Muscle layer of colon (tissue), 2 donors: ENCODE measurements around the gene SIGMAR1.

Source experiments
- H3K27ac ChIP-seq: one replicate; pipeline ENCODE4 v1.7.0; 2013; ENCODE audit warnings: low read depth, mild to moderate bottlenecking, low read length, moderate library complexity
- H3K27me3 ChIP-seq, 2 donors: one replicate each; pipeline ENCODE4 v1.7.0; 2013; ENCODE audit warnings: low read length in 2 of 2, mild to moderate bottlenecking in 2 of 2; ENCODE audit not compliant: insufficient read depth in 2 of 2, control insufficient read depth in 1 of 2
- H3K36me3 ChIP-seq: one replicate; pipeline ENCODE4 v1.7.0; 2013; ENCODE audit warnings: mild to moderate bottlenecking, low read length; ENCODE audit not compliant: insufficient read depth
- H3K4me1 ChIP-seq: one replicate; pipeline ENCODE4 v1.7.0; 2013; ENCODE audit warnings: mild to moderate bottlenecking, low read length; ENCODE audit not compliant: insufficient read depth
- H3K4me3 ChIP-seq, 2 donors: one replicate each; pipeline ENCODE4 v1.7.0; 2013; ENCODE audit warnings: low read length in 2 of 2, low read depth in 1 of 2, mild to moderate bottlenecking in 1 of 2, moderate library complexity in 1 of 2
- H3K9ac ChIP-seq: one replicate; pipeline ENCODE4 v1.7.0; 2013; ENCODE audit warnings: low read length
- H3K9me3 ChIP-seq: one replicate; pipeline ENCODE4 v1.7.0; 2013; ENCODE audit warnings: mild to moderate bottlenecking, low read length
- donor health status: abdominal sarcoma.
- donor health status: Adenocarcinoma of cecum.

The SIGMAR1 gene

GRCh38 chr9:34665381-34666250 lies 28.0 kb upstream of the SIGMAR1 start:
- H3K4me3 ChIP-seq, result peak overlapping the region; percentile 59 to 64
- H3K27me3 ChIP-seq, result no peaks in the 10 kb centered on the region

GRCh38 chr9:34665067-34665380 lies 27.4 kb upstream of the SIGMAR1 start:
- H3K9me3 ChIP-seq, result no peaks in the 10 kb centered on the region
- H3K4me1 ChIP-seq, result peaks cover 18% of the 10 kb centered on the region
- peak overlapping the region; percentile 28 for H3K9ac ChIP-seq
- H3K27me3 ChIP-seq, result no peaks in the 10 kb centered on the region
- peaks cover 23% of the 10 kb centered on the region for H3K36me3 ChIP-seq
- peak overlapping the region; percentile 40 to 64 for H3K4me3 ChIP-seq
- H3K27ac ChIP-seq, result peak overlapping the region; percentile 81

More at GRCh38 chr9:34665381-34666250, 28.0 kb upstream of the SIGMAR1 start:
- H3K9me3 ChIP-seq, result no peaks in the 10 kb centered on the region
- peaks cover 18% of the 10 kb centered on the region for H3K4me1 ChIP-seq
- H3K36me3 ChIP-seq, result peaks cover 17% of the 10 kb centered on the region
- H3K9ac ChIP-seq, result peak overlapping the region; percentile 88
- H3K27ac ChIP-seq, result peak overlapping the region; percentile 96

- H3K9ac ChIP-seq, result peak overlapping the region; percentile 28
These were observed 26.9 kb upstream of the SIGMAR1 start for GRCh38 chr9:34664281-34665066.

GRCh38 chr9:34663303-34663605 lies 25.7 kb upstream of the SIGMAR1 start:
- no peaks in the 10 kb centered on the region for H3K27me3 ChIP-seq
- peaks cover 18% of the 10 kb centered on the region for H3K4me1 ChIP-seq
- no peak overlapping the region for H3K27ac ChIP-seq
- H3K9ac ChIP-seq, result no peak overlapping the region
- H3K4me3 ChIP-seq, result no peak overlapping the region
- H3K36me3 ChIP-seq, result peaks cover 32% of the 10 kb centered on the region
- H3K9me3 ChIP-seq, result no peaks in the 10 kb centered on the region

More at GRCh38 chr9:34664281-34665066, 26.9 kb upstream of the SIGMAR1 start:
- H3K36me3 ChIP-seq, result peaks cover 29% of the 10 kb centered on the region
- H3K27me3 ChIP-seq, result no peaks in the 10 kb centered on the region
- peaks cover 18% of the 10 kb centered on the region for H3K4me1 ChIP-seq
- peak overlapping the region; percentile 40 to 64 for H3K4me3 ChIP-seq
- peak overlapping the region; percentile 81 for H3K27ac ChIP-seq
- no peaks in the 10 kb centered on the region for H3K9me3 ChIP-seq

- H3K9me3 ChIP-seq, result no peaks in the 10 kb centered on the region
- no peak within 1 kb of the TSS for H3K9ac ChIP-seq
- peaks cover 32% of the 10 kb centered on the region for H3K36me3 ChIP-seq
- no peak within 1 kb of the TSS for H3K4me3 ChIP-seq
- H3K27ac ChIP-seq, result no peak within 1 kb of the TSS
- H3K27me3 ChIP-seq, result no peaks in the 10 kb centered on the region
- H3K4me1 ChIP-seq, result peaks cover 18% of the 10 kb centered on the region
These were observed 25.1 kb upstream of the SIGMAR1 start, which contains the start of gene CCL27 for GRCh38 chr9:34662526-34663302. Gene CCL27, minus strand, starts transcription at chr9:34662657. Its CDS starts 24 bp downstream, at chr9:34662633.

- Histone ChIP-seq H3K9ac (no peak overlapping the region), H3K36me3 (peaks cover 42% of the 10 kb centered on the region), H3K27ac (no peak overlapping the region), H3K27me3 (no peaks in the 10 kb centered on the region), H3K4me3 (no peak overlapping the region), H3K9me3 (no peaks in the 10 kb centered on the region), H3K4me1 (peaks cover 20% of the 10 kb centered on the region)
These were observed 22.1 kb upstream of the SIGMAR1 start for GRCh38 chr9:34659592-34660253.

- no peak overlapping the region for H3K9ac ChIP-seq
- peaks cover 22% of the 10 kb centered on the region for H3K4me1 ChIP-seq
- H3K27ac ChIP-seq, result no peak overlapping the region
- no peaks in the 10 kb centered on the region for H3K27me3 ChIP-seq
- H3K36me3 ChIP-seq, result peaks cover 42% of the 10 kb centered on the region
- no peaks in the 10 kb centered on the region for H3K9me3 ChIP-seq
- no peak overlapping the region for H3K4me3 ChIP-seq
These were observed 20.9 kb upstream of the SIGMAR1 start for GRCh38 chr9:34658461-34658860.

- peaks cover 37% of the 10 kb centered on the region for H3K4me1 ChIP-seq
- no peaks in the 10 kb centered on the region for H3K27me3 ChIP-seq
- H3K27ac ChIP-seq, result no peak overlapping the region
- no peak overlapping the region for H3K4me3 ChIP-seq
- H3K9ac ChIP-seq, result no peak overlapping the region
- H3K9me3 ChIP-seq, result no peaks in the 10 kb centered on the region
- H3K36me3 ChIP-seq, result peaks cover 36% of the 10 kb centered on the region
These were observed 19.4 kb upstream of the SIGMAR1 start for GRCh38 chr9:34656992-34657391.

GRCh38 chr9:34655394-34655793 lies 17.8 kb upstream of the SIGMAR1 start:
- Histone ChIP-seq H3K9me3 (no peaks in the 10 kb centered on the region), H3K27ac (peak overlapping the region; percentile 59), H3K36me3 (peaks cover 24% of the 10 kb centered on the region), H3K27me3 (no peaks in the 10 kb centered on the region), H3K4me3 (peak overlapping the region in 1 of 2 donors; percentile 53), H3K4me1 (peaks cover 51% of the 10 kb centered on the region), H3K9ac (no peak overlapping the region)

GRCh38 chr9:34654323-34655051 lies 16.9 kb upstream of the SIGMAR1 start:
- Histone ChIP-seq H3K4me1 (peaks cover 51% of the 10 kb centered on the region), H3K36me3 (peaks cover 24% of the 10 kb centered on the region), H3K27me3 (no peaks in the 10 kb centered on the region), H3K4me3 (peak overlapping the region in 1 of 2 donors; percentile 53), H3K9me3 (no peaks in the 10 kb centered on the region), H3K27ac (peak overlapping the region; percentile 83), H3K9ac (no peak overlapping the region)
